HepG2 (cell line): Measurements from ENCODE around the gene MAPK14. TPM values are rescaled to one million over a fixed set of nuclear protein-coding genes. Genes with fewer than 3 reads are reported as not detected.
A peak's percentile ranks its signal among the peaks of the same experiment; 100 is the strongest.

Experiments
- JARID2 ChIP-seq: sonication (generic); formaldehyde crosslinking; IDR thresholded peaks from 2 replicates; pipeline ENCODE4 v1.8.1; 2023; ENCODE audit warnings: missing genetic modification reagents, inconsistent platforms; ENCODE audit not compliant: insufficient replicate concordance
- KLF12 ChIP-seq: sonication (generic); formaldehyde crosslinking; IDR thresholded peaks from 2 replicates; pipeline ENCODE4 v1.4.0; 2020; ENCODE audit warnings: missing genetic modification reagents, borderline replicate concordance
- NFATC3 ChIP-seq: sonication (generic); formaldehyde crosslinking; IDR thresholded peaks from 2 replicates; pipeline ENCODE4 v1.5.1; 2020; ENCODE audit warnings: mild to moderate bottlenecking, missing genetic modification reagents
- NR2F1 ChIP-seq, 2 experiments: fragments of 450-650 bp in 1 of 2; formaldehyde crosslinking in 1 of 2; IDR thresholded peaks; 2 replicates each; pipeline versions ENCODE4 v1.5.0 to v1.6.1; 2016 to 2020; ENCODE audit warnings: mild to moderate bottlenecking in 1 of 2, missing compliant biosample characterization in 1 of 2, missing genetic modification reagents in 1 of 2, moderate library complexity in 1 of 2
- PAWR ChIP-seq: sonication (generic); formaldehyde crosslinking; IDR thresholded peaks from 2 replicates; pipeline ENCODE4 v1.4.0; 2020; ENCODE audit warnings: missing genetic modification reagents, mild to moderate bottlenecking, borderline replicate concordance
- PITX1 ChIP-seq: sonication (generic); formaldehyde crosslinking; IDR thresholded peaks from 2 replicates; pipeline ENCODE4 v1.5.1; 2020; ENCODE audit warnings: mild to moderate bottlenecking, missing genetic modification reagents
- SALL1 ChIP-seq: sonication (generic); formaldehyde crosslinking; IDR thresholded peaks from 2 replicates; pipeline ENCODE4 v1.8.0; 2022; ENCODE audit warnings: mild to moderate bottlenecking, missing genetic modification reagents
- SIN3A ChIP-seq: IDR thresholded peaks from 2 replicates; pipeline ENCODE4 v1.6.1; 2011; ENCODE audit warnings: low read depth, mild to moderate bottlenecking, control low read depth, low read length, borderline replicate concordance
- SPEN ChIP-seq: sonication (generic); formaldehyde crosslinking; IDR thresholded peaks from 2 replicates; pipeline ENCODE4 v1.5.1; 2020; ENCODE audit warnings: low read depth, mild to moderate bottlenecking, missing genetic modification reagents
- USF2 ChIP-seq, 2 experiments: sonication (generic) in 1 of 2; formaldehyde crosslinking in 1 of 2; IDR thresholded peaks; 2 replicates each; pipeline versions ENCODE4 v1.5.1 to v1.6.1; 2011 to 2020; ENCODE audit warnings: borderline replicate concordance in 1 of 2, low read depth in 1 of 2, low read length in 1 of 2, mild to moderate bottlenecking in 1 of 2, missing genetic modification reagents in 1 of 2, moderate library complexity in 1 of 2
- ZBTB7A ChIP-seq: sonication (generic); formaldehyde crosslinking; IDR thresholded peaks from 2 replicates; pipeline ENCODE4 v1.8.0; 2022; ENCODE audit warnings: mild to moderate bottlenecking, missing genetic modification reagents
- ZNF235 ChIP-seq: sonication (generic); formaldehyde crosslinking; IDR thresholded peaks from 2 replicates; pipeline ENCODE4 v1.8.1; 2023; ENCODE audit warnings: mild to moderate bottlenecking, missing genetic modification reagents, borderline replicate concordance
- ZNF282 ChIP-seq: fragments of 450-650 bp; IDR thresholded peaks from 2 replicates; pipeline ENCODE4 v1.6.1; 2018; ENCODE audit not compliant: partially characterized antibody
- ZNF30 ChIP-seq: sonication (generic); formaldehyde crosslinking; IDR thresholded peaks from 2 replicates; pipeline ENCODE4 v1.5.0; 2020; ENCODE audit warnings: mild to moderate bottlenecking, missing genetic modification reagents
- ZNF710 ChIP-seq: sonication (generic); formaldehyde crosslinking; IDR thresholded peaks from 2 replicates; pipeline ENCODE4 v1.5.0; 2020; ENCODE audit warnings: mild to moderate bottlenecking, missing genetic modification reagents, borderline replicate concordance
- ZNF737 ChIP-seq: sonication (generic); formaldehyde crosslinking; IDR thresholded peaks from 2 replicates; pipeline ENCODE4 v1.5.0; 2020; ENCODE audit warnings: missing genetic modification reagents, mild to moderate bottlenecking, borderline replicate concordance
- polyA plus RNA-seq, 8 experiments: library from polyadenylated mRNA; depleted of rRNA in 3 of 8; stranded (reverse) in 7 of 8; unstranded in 1 of 8; fragments of >200 nt; fragmentation: Illumina TruSeq in 4 of 8; extraction: Trizol in 4 of 8; gene quantifications; 2 replicates each; pipeline versions ENCODE4 v1.2.1 to v1.2.3, GENCODE V29; 2011 to 2016; ENCODE audit warnings: low read depth in 4 of 8, missing spikeins in 1 of 8, mixed read lengths in 1 of 8; ENCODE audit not compliant: insufficient read depth in 1 of 8
- total RNA-seq, 5 experiments: library from RNA; depleted of rRNA; stranded (reverse); fragments of >200 nt; fragmentation: Illumina TruSeq; extraction: Trizol; gene quantifications; 2 replicates each; pipeline ENCODE4 v1.2.3, GENCODE V29; 2016; ENCODE audit warnings: low read depth in 1 of 5
- TF ChIP-seq, protein P1 (sequence below): sonication (generic); formaldehyde crosslinking; IDR thresholded peaks from 2 replicates; pipeline ENCODE4 v1.5.1; 2020; ENCODE audit warnings: missing genetic modification reagents, mild to moderate bottlenecking, borderline replicate concordance
- TF ChIP-seq, protein P2 (sequence below): sonication (generic); formaldehyde crosslinking; IDR thresholded peaks from 2 replicates; pipeline ENCODE4 v1.8.0; 2023; ENCODE audit warnings: mild to moderate bottlenecking, missing genetic modification reagents
- TF ChIP-seq, protein P3 (sequence below): sonication (generic); formaldehyde crosslinking; IDR thresholded peaks from 2 replicates; pipeline ENCODE4 v1.5.0; 2020; ENCODE audit warnings: missing genetic modification reagents

MAPK14 gene
- total and polyA plus RNA-seq, 2 of the 13 experiments (the other 11 are each of a cell fraction or from before 2014, with no cell fraction given) = 66.3 to 67.3 TPM

- 0 out of 2 replicates have a peak, but pooled peaks have one; percentile 11 for TF ChIP-seq ZNF710 (CRISPR knock-in tag)
- TF ChIP-seq SPEN = peak; percentile 64; the same call in 1 of the 2 replicates
- no peak for TF ChIP-seq JARID2 (CRISPR knock-in tag)
- TF ChIP-seq ZNF30 (CRISPR knock-in tag) = no peak
- TF ChIP-seq SIN3A = peak; percentile 17; the same call in 1 of the 2 replicates
- 0 out of 2 replicates have a peak, but pooled peaks have one; percentile 87 for TF ChIP-seq PAWR
- peak; percentile 87 for TF ChIP-seq SALL1 (CRISPR knock-in tag)
- no peak for TF ChIP-seq ZNF282
- TF ChIP-seq, protein P1, sequence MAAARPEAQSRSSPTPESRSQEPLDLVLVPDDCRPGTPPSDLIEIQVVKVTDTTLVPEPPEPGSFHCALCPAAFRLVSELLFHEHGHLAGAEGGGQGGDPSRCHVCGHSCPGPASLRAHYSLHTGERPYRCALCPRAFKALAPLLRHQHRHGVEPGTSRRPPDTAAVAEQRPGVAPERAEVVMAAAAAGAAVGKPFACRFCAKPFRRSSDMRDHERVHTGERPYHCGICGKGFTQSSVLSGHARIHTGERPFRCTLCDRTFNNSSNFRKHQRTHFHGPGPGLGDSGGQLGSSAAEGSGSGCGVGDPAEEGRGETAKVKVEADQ (CRISPR knock-in tag) = peak; percentile 74
- peak; percentile 66 for TF ChIP-seq PITX1
- TF ChIP-seq USF2 (IDR thresholded peaks at IDR 0.05; ENCODE audit: low read depth, low read length) = no peak
- TF ChIP-seq USF2 (CRISPR knock-in tag; IDR thresholded peaks at IDR 0.05; ENCODE audit: borderline replicate concordance) = no peak
- TF ChIP-seq ZBTB7A (CRISPR knock-in tag) = peak; percentile 95
- 0 out of 2 replicates have a peak, but pooled peaks have one; percentile 9 for TF ChIP-seq KLF12 (CRISPR knock-in tag)
- peak in 1 of 2 experiments; percentile 26; a peak in 1 of 4 replicates for TF ChIP-seq NR2F1 (CRISPR knock-in tag; IDR thresholded peaks at IDR 0.05)
- peak; percentile 63; the same call in 1 of the 2 replicates for TF ChIP-seq ZNF235
- peak; percentile 96 for TF ChIP-seq NFATC3
- TF ChIP-seq, protein P2, sequence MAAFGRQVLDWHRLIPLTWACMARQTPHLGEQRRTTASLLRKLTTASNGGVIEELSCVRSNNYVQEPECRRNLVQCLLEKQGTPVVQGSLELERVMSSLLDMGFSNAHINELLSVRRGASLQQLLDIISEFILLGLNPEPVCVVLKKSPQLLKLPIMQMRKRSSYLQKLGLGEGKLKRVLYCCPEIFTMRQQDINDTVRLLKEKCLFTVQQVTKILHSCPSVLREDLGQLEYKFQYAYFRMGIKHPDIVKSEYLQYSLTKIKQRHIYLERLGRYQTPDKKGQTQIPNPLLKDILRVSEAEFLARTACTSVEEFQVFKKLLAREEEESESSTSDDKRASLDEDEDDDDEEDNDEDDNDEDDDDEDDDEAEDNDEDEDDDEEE (CRISPR knock-in tag) = peak; percentile 75
- TF ChIP-seq ZNF737 = no peak; the same call in 1 of the 2 replicates
- TF ChIP-seq, protein P3, sequence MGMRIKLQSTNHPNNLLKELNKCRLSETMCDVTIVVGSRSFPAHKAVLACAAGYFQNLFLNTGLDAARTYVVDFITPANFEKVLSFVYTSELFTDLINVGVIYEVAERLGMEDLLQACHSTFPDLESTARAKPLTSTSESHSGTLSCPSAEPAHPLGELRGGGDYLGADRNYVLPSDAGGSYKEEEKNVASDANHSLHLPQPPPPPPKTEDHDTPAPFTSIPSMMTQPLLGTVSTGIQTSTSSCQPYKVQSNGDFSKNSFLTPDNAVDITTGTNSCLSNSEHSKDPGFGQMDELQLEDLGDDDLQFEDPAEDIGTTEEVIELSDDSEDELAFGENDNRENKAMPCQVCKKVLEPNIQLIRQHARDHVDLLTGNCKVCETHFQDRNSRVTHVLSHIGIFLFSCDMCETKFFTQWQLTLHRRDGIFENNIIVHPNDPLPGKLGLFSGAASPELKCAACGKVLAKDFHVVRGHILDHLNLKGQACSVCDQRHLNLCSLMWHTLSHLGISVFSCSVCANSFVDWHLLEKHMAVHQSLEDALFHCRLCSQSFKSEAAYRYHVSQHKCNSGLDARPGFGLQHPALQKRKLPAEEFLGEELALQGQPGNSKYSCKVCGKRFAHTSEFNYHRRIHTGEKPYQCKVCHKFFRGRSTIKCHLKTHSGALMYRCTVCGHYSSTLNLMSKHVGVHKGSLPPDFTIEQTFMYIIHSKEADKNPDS (CRISPR knock-in tag) = no peak
These were observed 103.3 kb downstream of the MAPK14 start (continued) for GRCh38 chr6:36130667-36131510.
